Natural killer cell (primary cell): Measurements from ENCODE around the gene NACAD. TPM values are rescaled to one million over a fixed set of nuclear protein-coding genes. Genes with fewer than 3 reads are reported as not detected.

Source experiments
- ATAC-seq, 3 donors: fragments of 150-1000 bp in 2 of 3; fragments of 200-7000 bp in 1 of 3; cut with Tn5 transposase; 1 replicate in 1 of 3; 2 replicates in 2 of 3; pipeline ENCODE4 v1.10.0; 2021; ENCODE audit warnings: mild to moderate bottlenecking in 2 of 3, moderate library complexity in 2 of 3
- DNase-seq, 2 donors: peaks; one replicate each; pipeline versions ENCODE4 v3.0.0 to v3.0.0-alpha.2; 2013 to 2021; ENCODE audit warnings: mixed read lengths in 1 of 2
- H3K27ac ChIP-seq: one replicate; pipeline ENCODE4 v1.5.1; 2013; ENCODE audit warnings: mild to moderate bottlenecking, low read length
- H3K27me3 ChIP-seq: one replicate; pipeline ENCODE4 v1.6.1; 2013; ENCODE audit warnings: low read length; ENCODE audit not compliant: control insufficient read depth, insufficient read depth
- H3K36me3 ChIP-seq: one replicate; pipeline ENCODE4 v1.6.1; 2013; ENCODE audit warnings: low read length; ENCODE audit not compliant: control insufficient read depth, insufficient read depth
- H3K4me1 ChIP-seq: one replicate; pipeline ENCODE4 v1.6.1; 2013; ENCODE audit warnings: low read length; ENCODE audit not compliant: control insufficient read depth, insufficient read depth
- H3K4me3 ChIP-seq: one replicate; pipeline ENCODE4 v1.5.1; 2013; ENCODE audit warnings: low read length
- H3K9me3 ChIP-seq: one replicate; pipeline ENCODE4 v1.6.1; 2013; ENCODE audit warnings: low read length; ENCODE audit not compliant: control insufficient read depth, insufficient read depth
- H3K27ac Mint-ChIP-seq, 2 donors: one replicate each; pipeline ENCODE4 v1.8.0; 2022; ENCODE audit warnings: mild to moderate bottlenecking in 2 of 2, mixed read lengths in 2 of 2, moderate library complexity in 1 of 2
- H3K27me3 Mint-ChIP-seq, 2 donors: one replicate each; pipeline ENCODE4 v1.8.0; 2022; ENCODE audit warnings: low read depth in 2 of 2, mixed read lengths in 2 of 2
- H3K36me3 Mint-ChIP-seq: one replicate; pipeline ENCODE4 v1.8.0; 2022; ENCODE audit warnings: mixed read lengths
- H3K4me1 Mint-ChIP-seq, 2 donors: one replicate each; pipeline ENCODE4 v1.8.0; 2022; ENCODE audit warnings: mixed read lengths in 2 of 2
- H3K4me3 Mint-ChIP-seq: one replicate; pipeline ENCODE4 v1.8.0; 2022; ENCODE audit warnings: mild to moderate bottlenecking, moderate library complexity, mixed read lengths
- H3K9me3 Mint-ChIP-seq, 2 donors: one replicate each; pipeline ENCODE4 v1.8.0; 2022; ENCODE audit warnings: mixed read lengths in 2 of 2
- WGBS: methylation state at CpG from one replicate; pipeline ENCODE4 v1.1.7; 2013; ENCODE audit warnings: missing lambda C conversion rate; ENCODE audit not compliant: insufficient coverage; 5-methylcytosine and 5-hydroxymethylcytosine counted together
- intact Hi-C: fragments of 100-400 bp; cut with micrococcal nuclease; formaldehyde crosslinking; loops from one replicate; pipeline ENCODE4 v1.14.2; 2022
- total RNA-seq, 4 donors: library from RNA; stranded (reverse); fragments of 120-200 nt in 1 of 4; gene quantifications; one replicate each; pipeline versions ENCODE4 v1.2.3 to v1.2.4, GENCODE V29; 2013 to 2022
- TF ChIP-seq, protein P1 (sequence below): fragments of 200-600 bp; IDR thresholded peaks from one replicate; pipeline ENCODE4 v1.8.0; 2022; ENCODE audit warnings: antibody characterized with exemption

The NACAD gene
- total RNA-seq, 3 donors from 2014 or later (not counting 1 experiment from before 2014, with no cell fraction given) = 0.75 to 1.7 (median 0.78) TPM

- ATAC-seq (no peak), DNase-seq (no peak)
- peaks cover 13% of the 10 kb centered on the region for H3K4me1 ChIP-seq
- Mint-ChIP-seq H3K4me3 (no peak overlapping the region), H3K27me3 (no peaks in the 10 kb centered on the region), H3K27ac (no peak overlapping the region), H3K9me3 (no peaks in the 10 kb centered on the region), H3K4me1 (peaks cover 15 to 43% of the 10 kb centered on the region in 2 donors), H3K36me3 (no peaks in the 10 kb centered on the region)
- TF ChIP-seq, protein P1, sequence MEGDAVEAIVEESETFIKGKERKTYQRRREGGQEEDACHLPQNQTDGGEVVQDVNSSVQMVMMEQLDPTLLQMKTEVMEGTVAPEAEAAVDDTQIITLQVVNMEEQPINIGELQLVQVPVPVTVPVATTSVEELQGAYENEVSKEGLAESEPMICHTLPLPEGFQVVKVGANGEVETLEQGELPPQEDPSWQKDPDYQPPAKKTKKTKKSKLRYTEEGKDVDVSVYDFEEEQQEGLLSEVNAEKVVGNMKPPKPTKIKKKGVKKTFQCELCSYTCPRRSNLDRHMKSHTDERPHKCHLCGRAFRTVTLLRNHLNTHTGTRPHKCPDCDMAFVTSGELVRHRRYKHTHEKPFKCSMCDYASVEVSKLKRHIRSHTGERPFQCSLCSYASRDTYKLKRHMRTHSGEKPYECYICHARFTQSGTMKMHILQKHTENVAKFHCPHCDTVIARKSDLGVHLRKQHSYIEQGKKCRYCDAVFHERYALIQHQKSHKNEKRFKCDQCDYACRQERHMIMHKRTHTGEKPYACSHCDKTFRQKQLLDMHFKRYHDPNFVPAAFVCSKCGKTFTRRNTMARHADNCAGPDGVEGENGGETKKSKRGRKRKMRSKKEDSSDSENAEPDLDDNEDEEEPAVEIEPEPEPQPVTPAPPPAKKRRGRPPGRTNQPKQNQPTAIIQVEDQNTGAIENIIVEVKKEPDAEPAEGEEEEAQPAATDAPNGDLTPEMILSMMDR = no peak
- no peak overlapping the region for H3K27ac ChIP-seq
- peaks cover 19% of the 10 kb centered on the region for H3K36me3 ChIP-seq
- 93% methylated on average over 14 of the region's 14 CpGs for whole genome bisulfite sequencing
- no peaks in the 10 kb centered on the region for H3K9me3 ChIP-seq
- no peak overlapping the region for H3K4me3 ChIP-seq
- H3K27me3 ChIP-seq = no peaks in the 10 kb centered on the region
- intact Hi-C loops = no loop called here
Measured at GRCh38 chr7:45080958-45081669, 7.7 kb downstream of the NACAD start.

GRCh38 chr7:45080265-45080957, 8.4 kb downstream of the NACAD start:
- WGBS = 78% methylated on average over 17 of the region's 17 CpGs
- H3K4me1 Mint-ChIP-seq = peaks cover 19 to 47% of the 10 kb centered on the region in 2 donors
- no peaks in the 10 kb centered on the region for H3K9me3 Mint-ChIP-seq
- ATAC-seq = no peak
- H3K36me3 Mint-ChIP-seq = no peaks in the 10 kb centered on the region
- Histone ChIP-seq H3K9me3 (no peaks in the 10 kb centered on the region), H3K4me1 (peaks cover 20% of the 10 kb centered on the region), H3K27me3 (no peaks in the 10 kb centered on the region), H3K4me3 (no peak overlapping the region), H3K36me3 (peaks cover 26% of the 10 kb centered on the region), H3K27ac (no peak overlapping the region)
- H3K4me3 Mint-ChIP-seq = no peak overlapping the region
- TF ChIP-seq, protein P1 = no peak
- peak in 1 of 2 donors; percentile 40 for DNase-seq
- no peaks in the 10 kb centered on the region for H3K27me3 Mint-ChIP-seq
- H3K27ac Mint-ChIP-seq = peak overlapping the region; percentile 16 to 70
- intact Hi-C loops = no loop called here

DNA sequence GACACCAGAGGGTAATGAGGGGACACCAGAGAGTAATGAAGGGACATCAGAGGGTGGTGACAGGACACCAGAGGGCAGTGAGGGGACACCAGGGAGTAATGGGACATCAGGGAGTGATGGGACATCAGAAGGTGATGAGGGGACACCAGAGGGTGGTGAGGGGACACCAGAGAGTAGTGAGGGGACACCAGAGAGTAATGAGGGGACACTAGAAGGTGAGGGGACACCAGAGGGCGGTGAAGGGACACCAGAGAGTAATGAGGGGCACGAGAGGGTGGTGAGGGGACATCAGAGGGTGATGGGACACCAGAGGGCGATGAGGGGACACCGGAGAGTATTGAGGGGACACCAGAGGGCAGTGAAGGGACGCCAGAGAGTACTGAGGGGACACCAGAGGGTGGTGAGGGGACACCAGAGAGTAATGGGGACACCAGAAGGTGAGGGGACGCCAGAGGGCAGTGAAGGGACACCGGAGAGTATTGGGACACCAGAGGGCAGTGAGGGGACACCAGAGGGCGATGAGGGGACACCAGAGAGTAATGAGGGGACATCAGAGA, 10.6 kb downstream of the NACAD start:
- Mint-ChIP-seq H3K4me1 (peaks cover 38 to 69% of the 10 kb centered on the region in 2 donors), H3K4me3 (peak overlapping the region; percentile 6), H3K36me3 (no peaks in the 10 kb centered on the region), H3K27me3 (no peaks in the 10 kb centered on the region), H3K27ac (peak overlapping the region; percentile 56 to 70), H3K9me3 (no peaks in the 10 kb centered on the region)
- no peak for ATAC-seq
- WGBS = 85% methylated on average over 8 of the region's 8 CpGs
- Histone ChIP-seq H3K4me3 (no peak overlapping the region), H3K27me3 (no peaks in the 10 kb centered on the region), H3K36me3 (peaks cover 48% of the 10 kb centered on the region), H3K4me1 (peaks cover 42% of the 10 kb centered on the region), H3K9me3 (no peaks in the 10 kb centered on the region), H3K27ac (no peak overlapping the region)
- peak in 1 of 2 donors; percentile 27 for DNase-seq
- intact Hi-C loops = loop anchor here (5.0 to 10.0 kb wide), 2 partner anchors 53 to 59 kb away; no protein-coding TSS in a partner anchor
- TF ChIP-seq, protein P1 = no peak
